ENCODE results near the gene TBC1D5.

DNA sequence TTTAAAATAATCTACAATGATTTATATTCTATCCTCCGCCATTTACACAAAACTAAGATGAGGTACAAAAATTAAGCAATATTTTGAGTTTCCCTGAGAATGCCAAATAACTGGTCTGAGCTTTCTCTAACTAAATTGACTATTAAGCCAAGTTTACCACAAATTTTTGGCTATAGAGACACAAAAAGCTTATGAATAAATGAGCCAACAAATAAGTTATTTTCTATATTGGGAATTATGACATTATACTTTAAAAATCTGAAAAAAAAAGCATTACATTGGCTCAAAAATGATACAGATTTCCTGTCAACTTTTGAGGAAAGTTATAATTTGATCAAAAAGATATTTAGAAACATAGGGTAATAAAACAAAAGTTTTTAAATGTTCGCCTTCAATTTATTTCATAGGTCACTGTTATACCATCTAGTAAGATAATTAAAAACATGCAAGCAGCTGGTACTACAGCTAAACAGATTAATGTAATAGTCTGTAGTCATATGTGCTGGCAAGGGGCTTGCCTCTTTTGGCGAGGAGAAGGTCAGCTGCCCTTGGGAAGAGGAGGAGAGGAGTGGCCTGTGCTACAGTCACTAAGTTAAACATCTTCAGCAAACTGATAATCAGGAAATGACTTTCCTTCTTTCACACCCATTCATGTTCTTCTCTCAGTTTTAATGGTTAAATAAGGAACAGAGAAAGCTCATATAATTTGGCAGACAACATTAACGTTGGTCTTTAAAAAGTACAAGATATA is 318.5 kb downstream of the TBC1D5 start:
- TF ChIP-seq, protein P1, sequence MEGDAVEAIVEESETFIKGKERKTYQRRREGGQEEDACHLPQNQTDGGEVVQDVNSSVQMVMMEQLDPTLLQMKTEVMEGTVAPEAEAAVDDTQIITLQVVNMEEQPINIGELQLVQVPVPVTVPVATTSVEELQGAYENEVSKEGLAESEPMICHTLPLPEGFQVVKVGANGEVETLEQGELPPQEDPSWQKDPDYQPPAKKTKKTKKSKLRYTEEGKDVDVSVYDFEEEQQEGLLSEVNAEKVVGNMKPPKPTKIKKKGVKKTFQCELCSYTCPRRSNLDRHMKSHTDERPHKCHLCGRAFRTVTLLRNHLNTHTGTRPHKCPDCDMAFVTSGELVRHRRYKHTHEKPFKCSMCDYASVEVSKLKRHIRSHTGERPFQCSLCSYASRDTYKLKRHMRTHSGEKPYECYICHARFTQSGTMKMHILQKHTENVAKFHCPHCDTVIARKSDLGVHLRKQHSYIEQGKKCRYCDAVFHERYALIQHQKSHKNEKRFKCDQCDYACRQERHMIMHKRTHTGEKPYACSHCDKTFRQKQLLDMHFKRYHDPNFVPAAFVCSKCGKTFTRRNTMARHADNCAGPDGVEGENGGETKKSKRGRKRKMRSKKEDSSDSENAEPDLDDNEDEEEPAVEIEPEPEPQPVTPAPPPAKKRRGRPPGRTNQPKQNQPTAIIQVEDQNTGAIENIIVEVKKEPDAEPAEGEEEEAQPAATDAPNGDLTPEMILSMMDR (IDR thresholded peaks at IDR 0.05): no peak
- TF ChIP-seq POLR2A (IDR thresholded peaks at IDR 0.05): no peak
